ENCODE data around the gene LRRC2. TPM values are rescaled to one million over a fixed set of nuclear protein-coding genes. Genes with fewer than 3 reads are reported as not detected.

Gene LRRC2
- total and polyA plus RNA-seq, 2 donors (not counting 3 experiments of a cell fraction or from before 2014, with no cell fraction given): 0.14 to 0.73 TPM

DNA sequence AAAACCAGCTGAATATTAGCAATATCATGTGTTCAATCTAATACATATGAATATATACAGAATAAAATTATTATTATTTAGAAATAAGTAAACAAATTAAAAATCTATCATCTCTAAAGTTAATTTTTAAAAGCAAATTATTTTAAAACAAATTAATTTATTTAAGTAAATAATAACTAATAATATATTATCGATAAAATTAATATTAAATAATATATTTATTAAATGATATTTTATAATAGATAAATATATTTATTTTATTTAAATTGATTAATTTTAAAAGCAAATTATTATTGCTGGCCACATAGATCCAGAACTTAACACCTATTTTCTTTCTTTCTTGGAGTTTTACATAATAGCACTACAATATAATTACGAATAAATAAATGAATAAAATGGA, 46.1 kb downstream of the LRRC2 start:
- no peaks in the 10 kb centered on the region for H3K9me1 ChIP-seq (replicated peaks; ENCODE audit: control insufficient read depth, extremely low read depth, insufficient read depth, low read length)
- no peak for FAIRE-seq
- no peak for TF ChIP-seq MYC (IDR thresholded peaks at IDR 0.05; ENCODE audit: low read depth, low read length)
- dilution Hi-C loops (cut with MboI; ENCODE audit: extremely low pct_ligation_motif_present, low sequenced_read_pairs): no loop called here
- no peaks in the 10 kb centered on the region for H3K79me2 ChIP-seq (ENCODE audit: control insufficient read depth, insufficient read depth, low read length)
- ChIA-PET POLR2A (no interaction called here), CTCF (interaction anchor here (1.1 to 2.5 kb wide), 2 partner anchors 31 to 38 kb away, joined by 4 to 12 read pairs; no protein-coding TSS in a partner anchor)
- intact Hi-C loops (cut with micrococcal nuclease): no loop called here
- H2AFZ ChIP-seq (ENCODE audit: low read depth, low read length): no peak overlapping the region
- peak overlapping the region; percentile 73 for H3K9ac ChIP-seq (replicated peaks; ENCODE audit: extremely low read depth, insufficient read depth, low read length)
- H3K27ac ChIP-seq (ENCODE audit: insufficient read depth, low read depth, low read length): peak overlapping the region; percentile 89
- H3K9me3 ChIP-seq (replicated peaks; ENCODE audit: control insufficient read depth, insufficient read depth, low read length): no peaks in the 10 kb centered on the region
- no peak overlapping the region for H3K4me3 ChIP-seq (replicated peaks in 1 of 3; ENCODE audit: insufficient read depth in 1 of 3, low read depth in 1 of 3, low read length in 3 of 3)
- H3K4me2 ChIP-seq (ENCODE audit: insufficient read depth, low read length): no peak overlapping the region
- no peaks in the 10 kb centered on the region for H3K27me3 ChIP-seq (ENCODE audit: control insufficient read depth in 2 of 2, insufficient read depth in 2 of 2, low read length in 2 of 2)
- H4K20me1 ChIP-seq (replicated peaks; ENCODE audit: control insufficient read depth, extremely low read depth, insufficient read depth, low read length): no peaks in the 10 kb centered on the region
- H3K4me1 ChIP-seq (ENCODE audit: control insufficient read depth, extremely low read depth, insufficient read depth, low read length): peaks cover 37% of the 10 kb centered on the region
- no TSS peak for BruUV-seq (replicated peaks)
- no peak for DNase-seq (ENCODE audit: low read depth, low spot score)
- no peaks in the 10 kb centered on the region for H3K36me3 ChIP-seq (ENCODE audit: control insufficient read depth in 2 of 2, extremely low read depth in 1 of 2, insufficient read depth in 2 of 2, low read length in 2 of 2)

DNA sequence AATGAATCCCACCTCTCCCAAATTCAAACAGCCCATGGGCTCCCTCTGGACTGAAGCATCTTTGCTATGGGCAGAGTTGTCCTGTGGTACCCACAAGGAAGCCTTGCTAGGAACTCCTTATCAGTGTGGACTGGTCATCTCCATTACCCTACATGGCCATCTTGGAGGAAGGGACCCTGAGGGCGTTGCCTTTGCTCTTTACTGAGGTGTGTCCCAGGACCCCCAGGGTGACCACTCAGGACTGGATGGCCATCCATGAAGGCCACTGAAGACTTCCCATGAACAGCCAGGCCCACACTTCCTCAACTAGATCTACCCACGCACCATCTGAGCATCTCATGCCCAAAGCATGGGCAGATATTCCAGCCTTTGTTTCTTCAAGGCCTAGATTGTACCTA, 48.3 kb downstream of the LRRC2 start:
- ChIA-PET POLR2A (no interaction called here), CTCF (interaction anchor here (1.8 to 8.1 kb wide), 3 partner anchors 22 to 41 kb away, joined by 11 to 52 read pairs (median 13); no protein-coding TSS in a partner anchor)
- Histone ChIP-seq H3K4me2 (ENCODE audit: insufficient read depth, low read length) (no peak overlapping the region), H3K9ac (replicated peaks; ENCODE audit: extremely low read depth, insufficient read depth, low read length) (peak overlapping the region; percentile 15), H3K36me3 (ENCODE audit: control insufficient read depth in 2 of 2, extremely low read depth in 1 of 2, insufficient read depth in 2 of 2, low read length in 2 of 2) (no peaks in the 10 kb centered on the region), H3K4me1 (ENCODE audit: control insufficient read depth, extremely low read depth, insufficient read depth, low read length) (peaks cover 37% of the 10 kb centered on the region), H2AFZ (ENCODE audit: low read depth, low read length) (no peak overlapping the region), H3K4me3 (replicated peaks in 1 of 3; ENCODE audit: insufficient read depth in 1 of 3, low read depth in 1 of 3, low read length in 3 of 3) (no peak overlapping the region), H3K9me1 (replicated peaks; ENCODE audit: control insufficient read depth, extremely low read depth, insufficient read depth, low read length) (no peaks in the 10 kb centered on the region), H3K9me3 (replicated peaks; ENCODE audit: control insufficient read depth, insufficient read depth, low read length) (no peaks in the 10 kb centered on the region), H3K79me2 (ENCODE audit: control insufficient read depth, insufficient read depth, low read length) (no peaks in the 10 kb centered on the region), H3K27ac (ENCODE audit: insufficient read depth, low read depth, low read length) (peak overlapping the region; percentile 84), H4K20me1 (replicated peaks; ENCODE audit: control insufficient read depth, extremely low read depth, insufficient read depth, low read length) (no peaks in the 10 kb centered on the region), H3K27me3 (ENCODE audit: control insufficient read depth in 2 of 2, insufficient read depth in 2 of 2, low read length in 2 of 2) (no peaks in the 10 kb centered on the region)
- intact Hi-C loops (cut with micrococcal nuclease) (loop anchor here (1.0 to 2.0 kb wide), 2 partner anchors 21 to 41 kb away; no protein-coding TSS in a partner anchor), dilution Hi-C loops (cut with MboI; ENCODE audit: extremely low pct_ligation_motif_present, low sequenced_read_pairs) (no loop called here)
- FAIRE-seq: no peak
- DNase-seq (ENCODE audit: low read depth, low spot score): no peak
- BruUV-seq (replicated peaks): no TSS peak
- TF ChIP-seq MYC (IDR thresholded peaks at IDR 0.05; ENCODE audit: low read depth, low read length) (no peak), POLR2AphosphoS5 (IDR thresholded peaks at IDR 0.05; ENCODE audit: insufficient read depth, low read depth, low read length) (no peak), FOS (IDR thresholded peaks at IDR 0.05; ENCODE audit: borderline replicate concordance, insufficient read depth, low read length) (no peak), EZH2 (IDR thresholded peaks at IDR 0.05; ENCODE audit: borderline replicate concordance, low read depth, low read length, severe bottlenecking) (no peak), JUN (IDR thresholded peaks at IDR 0.05; ENCODE audit: borderline replicate concordance, insufficient read depth, insufficient read length, low read depth) (no peak), POLR2A (IDR thresholded peaks at IDR 0.05; ENCODE audit: low read depth, low read length) (no peak), GATA2 (IDR thresholded peaks at IDR 0.05; ENCODE audit: insufficient read depth, insufficient read length, low read depth, low read length) (no peak)
- TF ChIP-seq, protein P1, sequence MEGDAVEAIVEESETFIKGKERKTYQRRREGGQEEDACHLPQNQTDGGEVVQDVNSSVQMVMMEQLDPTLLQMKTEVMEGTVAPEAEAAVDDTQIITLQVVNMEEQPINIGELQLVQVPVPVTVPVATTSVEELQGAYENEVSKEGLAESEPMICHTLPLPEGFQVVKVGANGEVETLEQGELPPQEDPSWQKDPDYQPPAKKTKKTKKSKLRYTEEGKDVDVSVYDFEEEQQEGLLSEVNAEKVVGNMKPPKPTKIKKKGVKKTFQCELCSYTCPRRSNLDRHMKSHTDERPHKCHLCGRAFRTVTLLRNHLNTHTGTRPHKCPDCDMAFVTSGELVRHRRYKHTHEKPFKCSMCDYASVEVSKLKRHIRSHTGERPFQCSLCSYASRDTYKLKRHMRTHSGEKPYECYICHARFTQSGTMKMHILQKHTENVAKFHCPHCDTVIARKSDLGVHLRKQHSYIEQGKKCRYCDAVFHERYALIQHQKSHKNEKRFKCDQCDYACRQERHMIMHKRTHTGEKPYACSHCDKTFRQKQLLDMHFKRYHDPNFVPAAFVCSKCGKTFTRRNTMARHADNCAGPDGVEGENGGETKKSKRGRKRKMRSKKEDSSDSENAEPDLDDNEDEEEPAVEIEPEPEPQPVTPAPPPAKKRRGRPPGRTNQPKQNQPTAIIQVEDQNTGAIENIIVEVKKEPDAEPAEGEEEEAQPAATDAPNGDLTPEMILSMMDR (IDR thresholded peaks at IDR 0.05; ENCODE audit: extremely low read depth in 1 of 2, insufficient read depth in 1 of 2, low read depth in 1 of 2, low read length in 2 of 2): no peak
- TF ChIP-seq, protein P2, sequence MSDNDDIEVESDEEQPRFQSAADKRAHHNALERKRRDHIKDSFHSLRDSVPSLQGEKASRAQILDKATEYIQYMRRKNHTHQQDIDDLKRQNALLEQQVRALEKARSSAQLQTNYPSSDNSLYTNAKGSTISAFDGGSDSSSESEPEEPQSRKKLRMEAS (IDR thresholded peaks at IDR 0.05; ENCODE audit: insufficient read depth, insufficient read length): no peak
